Pancreas (tissue), 10 donors: ENCODE data around the gene MS4A2. TPM values are rescaled to one million over a fixed set of nuclear protein-coding genes. Genes with fewer than 3 reads are reported as not detected.

ENCODE experiments used
- ATAC-seq, 4 donors: fragments of 200-7000 bp; cut with Tn5 transposase; one replicate each; pipeline versions ENCODE4 v1.8.0 to v1.9.1; 2020; ENCODE audit warnings: mild to moderate bottlenecking in 4 of 4, moderate library complexity in 4 of 4
- DNase-seq, 6 donors: peaks; one replicate each; pipeline ENCODE4 v3.0.0-alpha.2; 2020
- FAIRE-seq: peaks from 2 replicates; lab custom pipeline; 2012; peaks lifted over from hg19 to GRCh38; lab: Jason Lieb, UNC
- H3K27ac ChIP-seq, 4 donors: fragments of 200-600 bp; sonication (generic); 1 replicate in 3 of 4; 2 replicates in 1 of 4; pipeline versions ENCODE4 v1.5.0 to v1.8.0; 2020
- H3K27me3 ChIP-seq, 4 donors: fragments of 200-600 bp; one replicate each; pipeline ENCODE4 v1.8.0; 2021
- H3K36me3 ChIP-seq, 3 donors: fragments of 200-600 bp; sonication (generic) in 1 of 3; one replicate each; pipeline versions ENCODE4 v1.5.0 to v1.8.0; 2020 to 2021
- H3K4me1 ChIP-seq, 3 donors: fragments of 200-600 bp; one replicate each; pipeline ENCODE4 v1.8.0; 2021
- H3K4me3 ChIP-seq, 4 donors: fragments of 200-600 bp; sonication (generic) in 2 of 4; one replicate each; pipeline versions ENCODE4 v1.5.0 to v1.8.0; 2020 to 2021
- H3K9me3 ChIP-seq, 4 donors: fragments of 200-600 bp; one replicate each; pipeline ENCODE4 v1.8.0; 2021
- whole genome bisulfite sequencing, 2 donors: extraction: QIAGEN DNeasy Blood & Tissue Kit; methylation state at CpG; one replicate each; pipeline ENCODE4 v1.1.7; 2013; 5-methylcytosine and 5-hydroxymethylcytosine counted together
- intact Hi-C, 3 donors: fragments of 100-400 bp; cut with DNase I; formaldehyde crosslinking; loops; one replicate each; pipeline versions ENCODE4 v1.11.1 to v1.14.2; 2022
- polyA plus RNA-seq, 2 donors: library from polyadenylated mRNA; stranded (reverse); fragments of 200-250 nt; gene quantifications; one replicate each; pipeline ENCODE4 v1.2.3, GENCODE V29; 2013
- total RNA-seq, 6 donors: library from RNA; stranded (reverse); fragmentation: NEBNext Ultra II Directional in 4 of 6; extraction: Animal tissue kit (Norgen Biotek cat#: 25700) in 4 of 6; gene quantifications; one replicate each; pipeline versions ENCODE4 v1.2.1 to v1.2.4, GENCODE V29; 2021 to 2023
- TF ChIP-seq, protein P1 (sequence below), 4 donors: fragments of 200-600 bp; sonication (generic) in 3 of 4; IDR thresholded peaks; one replicate each; pipeline versions ENCODE4 v1.5.0 to v1.8.0; 2021; ENCODE audit warnings: antibody characterized with exemption in 4 of 4
- donor health status: healthy with polysubstance abuse.
- donor health status: DM: no; HTN: no; CAD: no; lungs with moderate emphysema.
- donor health status: DM: no; HTN: no; CAD: no.
- donor health status: control.
- donor health status: control.
- donor health status: Bipolar disorder and iron deficiency.
- donor health status: DM: yes; HTN: yes; CAD: no.
- donor health status: DM: no; HTN: no; CAD: no.
- donor health status: DM: no; HTN: no; CAD: no.
- donor health status: DM: yes; HTN: yes; CAD: no.

The MS4A2 gene
- total and polyA plus RNA-seq, 8 donors = 0.04 to 0.93 (median 0.35) TPM; not detected in 1

GRCh38 chr11:60133917-60134316, 45.5 kb downstream of the MS4A2 start:
- Histone ChIP-seq H3K4me1 (no peaks in the 10 kb centered on the region), H3K27ac (no peak overlapping the region), H3K27me3 (no peaks in the 10 kb centered on the region), H3K36me3 (no peaks in the 10 kb centered on the region), H3K4me3 (no peak overlapping the region), H3K9me3 (no peaks in the 10 kb centered on the region)
- no peak for ATAC-seq
- no peak for DNase-seq
- no peak for FAIRE-seq
- intact Hi-C loops = loop anchor here in 1 of 3 donors (5.0 kb wide), 1 partner anchor 312 kb away; no protein-coding TSS in a partner anchor
- TF ChIP-seq, protein P1, sequence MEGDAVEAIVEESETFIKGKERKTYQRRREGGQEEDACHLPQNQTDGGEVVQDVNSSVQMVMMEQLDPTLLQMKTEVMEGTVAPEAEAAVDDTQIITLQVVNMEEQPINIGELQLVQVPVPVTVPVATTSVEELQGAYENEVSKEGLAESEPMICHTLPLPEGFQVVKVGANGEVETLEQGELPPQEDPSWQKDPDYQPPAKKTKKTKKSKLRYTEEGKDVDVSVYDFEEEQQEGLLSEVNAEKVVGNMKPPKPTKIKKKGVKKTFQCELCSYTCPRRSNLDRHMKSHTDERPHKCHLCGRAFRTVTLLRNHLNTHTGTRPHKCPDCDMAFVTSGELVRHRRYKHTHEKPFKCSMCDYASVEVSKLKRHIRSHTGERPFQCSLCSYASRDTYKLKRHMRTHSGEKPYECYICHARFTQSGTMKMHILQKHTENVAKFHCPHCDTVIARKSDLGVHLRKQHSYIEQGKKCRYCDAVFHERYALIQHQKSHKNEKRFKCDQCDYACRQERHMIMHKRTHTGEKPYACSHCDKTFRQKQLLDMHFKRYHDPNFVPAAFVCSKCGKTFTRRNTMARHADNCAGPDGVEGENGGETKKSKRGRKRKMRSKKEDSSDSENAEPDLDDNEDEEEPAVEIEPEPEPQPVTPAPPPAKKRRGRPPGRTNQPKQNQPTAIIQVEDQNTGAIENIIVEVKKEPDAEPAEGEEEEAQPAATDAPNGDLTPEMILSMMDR (IDR thresholded peaks at IDR 0.05) = no peak
- 14 to 20% methylated on average over 1 of the region's 1 CpG for WGBS, 2 donors

- WGBS, 2 donors = 81 to 85% methylated on average over 3 of the region's 3 CpGs
- ATAC-seq = no peak
- no peak overlapping the region for H3K27ac ChIP-seq
- no peaks in the 10 kb centered on the region for H3K9me3 ChIP-seq
- H3K4me1 ChIP-seq = no peaks in the 10 kb centered on the region
- DNase-seq = no peak
- TF ChIP-seq, protein P1 (IDR thresholded peaks at IDR 0.05) = no peak
- no peak for FAIRE-seq
- no peak overlapping the region for H3K4me3 ChIP-seq
- no peaks in the 10 kb centered on the region for H3K27me3 ChIP-seq
- intact Hi-C loops = no loop called here
- no peaks in the 10 kb centered on the region for H3K36me3 ChIP-seq
Measured at GRCh38 chr11:60143768-60144167, 55.3 kb downstream of the MS4A2 start.

DNA sequence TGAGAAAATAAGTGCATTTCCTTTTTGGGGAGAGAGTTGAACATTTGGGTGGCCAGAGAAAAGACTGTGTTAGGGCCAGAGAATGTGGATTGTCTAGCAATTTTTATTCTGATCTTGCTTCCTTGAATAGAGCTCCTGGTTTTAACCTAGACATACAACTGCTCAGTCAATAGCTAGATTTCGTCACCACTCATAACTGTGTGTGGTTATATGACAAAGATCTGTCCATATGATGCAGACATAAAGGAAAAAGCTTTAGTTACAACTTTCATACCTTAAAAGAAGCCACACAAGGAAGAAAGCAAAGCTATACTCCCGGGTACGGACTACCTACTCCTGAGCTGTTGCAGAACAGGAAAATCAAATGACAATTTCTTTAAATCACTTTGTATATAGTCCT, 57.2 kb downstream of the MS4A2 start:
- Histone ChIP-seq H3K36me3 (no peaks in the 10 kb centered on the region), H3K4me1 (no peaks in the 10 kb centered on the region), H3K27me3 (no peaks in the 10 kb centered on the region), H3K4me3 (no peak overlapping the region), H3K27ac (no peak overlapping the region), H3K9me3 (no peaks in the 10 kb centered on the region)
- intact Hi-C loops = no loop called here
- ATAC-seq = no peak
- TF ChIP-seq, protein P1 (IDR thresholded peaks at IDR 0.05) = no peak
- DNase-seq = no peak
- WGBS, 2 donors = 72 to 82% methylated on average over 3 of the region's 3 CpGs
- FAIRE-seq = no peak

Other genes starting within 250 kb of the MS4A2 start
- 1 to 10 TPM in 1 of 6 donors, under 1 TPM in 2, not detected in 3; 0.55 to 2.1 (median 0.61) TPM for gene CBLIF, start 243.2 kb upstream of the MS4A2 start, total RNA-seq
- gene CBLIF, start 243.2 kb upstream of the MS4A2 start, polyA plus RNA-seq = under 1 TPM in 1 of 2 donors, not detected in 1; 0.05 TPM
- 10 to 100 TPM in 3 of 6 donors, 1 to 10 TPM in 3; 3.1 to 52.2 (median 9.6) TPM for gene TCN1, start 222.2 kb upstream of the MS4A2 start, total RNA-seq
- under 1 TPM; 0.11 to 0.80 TPM for gene TCN1, start 222.2 kb upstream of the MS4A2 start, polyA plus RNA-seq
- not detected for gene OOSP3, start 209.9 kb upstream of the MS4A2 start, total RNA-seq
- not detected for gene OOSP3, start 209.9 kb upstream of the MS4A2 start, polyA plus RNA-seq
- not detected for gene OOSP1, start 150.2 kb upstream of the MS4A2 start, total RNA-seq
- gene OOSP1, start 150.2 kb upstream of the MS4A2 start, polyA plus RNA-seq = not detected
- not detected for gene OOSP4A, start 124.6 kb upstream of the MS4A2 start, total RNA-seq
- not detected for gene OOSP4A, start 124.6 kb upstream of the MS4A2 start, polyA plus RNA-seq
- gene OOSP4B, start 71.5 kb upstream of the MS4A2 start, total RNA-seq = not detected
- not detected for gene OOSP4B, start 71.5 kb upstream of the MS4A2 start, polyA plus RNA-seq
- gene OOSP2, start 48.3 kb upstream of the MS4A2 start, total RNA-seq = not detected
- gene OOSP2, start 48.3 kb upstream of the MS4A2 start, polyA plus RNA-seq = not detected
- not detected for gene MS4A3, start 32.0 kb upstream of the MS4A2 start, total RNA-seq
- not detected for gene MS4A3, start 32.0 kb upstream of the MS4A2 start, polyA plus RNA-seq
- 10 to 100 TPM in 3 of 6 donors, 1 to 10 TPM in 3; 3.1 to 69.3 (median 17.6) TPM for gene MS4A6A, start 94.4 kb downstream of the MS4A2 start, total RNA-seq
- gene MS4A6A, start 94.4 kb downstream of the MS4A2 start, polyA plus RNA-seq = 1 to 10 TPM; 6.8 to 7.2 TPM
- gene MS4A4E, start 154.5 kb downstream of the MS4A2 start, total RNA-seq = 1 to 10 TPM in 1 of 6 donors, under 1 TPM in 4, not detected in 1; 0.24 to 3.3 (median 0.52) TPM
- gene MS4A4E, start 154.5 kb downstream of the MS4A2 start, polyA plus RNA-seq = under 1 TPM; 0.14 to 0.34 TPM
- 10 to 100 TPM in 1 of 6 donors, 1 to 10 TPM in 3, under 1 TPM in 2; 0.43 to 18.9 (median 4.8) TPM for gene MS4A4A, start 192.0 kb downstream of the MS4A2 start, total RNA-seq
- 1 to 10 TPM in 1 of 2 donors, under 1 TPM in 1; 0.89 to 2.2 TPM for gene MS4A4A, start 192.0 kb downstream of the MS4A2 start, polyA plus RNA-seq
- not detected for gene MS4A6E, start 238.6 kb downstream of the MS4A2 start, total RNA-seq
- gene MS4A6E, start 238.6 kb downstream of the MS4A2 start, polyA plus RNA-seq = not detected